ENCODE data around the gene ZNF425.
"Not testable (repeated sequence)": the region's sequence is repeated elsewhere in the genome, so short reads cannot be mapped to it uniquely, and the experiment has no call there.

GRCh38 chr7:149092244-149092643, 33.9 kb downstream of the ZNF425 start:
- not testable (repeated sequence) for TF ChIP-seq ZBTB26 (CRISPR knock-in tag; IDR thresholded peaks at IDR 0.05); STAT5B (CRISPR knock-in tag; IDR thresholded peaks at IDR 0.05); ZBTB12 (CRISPR knock-in tag; IDR thresholded peaks at IDR 0.05); IRF2 (CRISPR knock-in tag; IDR thresholded peaks at IDR 0.05); JUND (IDR thresholded peaks at IDR 0.05; ENCODE audit: borderline replicate concordance, low read depth, low read length); JUND (tag; IDR thresholded peaks at IDR 0.05; ENCODE audit: borderline replicate concordance, low read depth, low read length); POLR2A (conservative IDR thresholded peaks at IDR 0.05); MCM7 (IDR thresholded peaks at IDR 0.05)

All from K562 (cell line).